RWPE1 (cell line): ENCODE measurements around the gene JDP2.

Experiments
- CTCF ChIA-PET: fragments of 350-600 bp; sonication (Branson Sonifier 250); formaldehyde crosslinking; extraction: SDS; loops from one replicate; lab custom pipeline; 2021; lab: Yijun Ruan, JAX
- POLR2A ChIA-PET: fragments of 400-600 bp; formaldehyde crosslinking; extraction: SDS; loops from one replicate; lab custom pipeline; 2020; ENCODE audit warnings: antibody characterized with exemption; ENCODE audit not compliant: low non-redundant PET; lab: Yijun Ruan, JAX
- DNase-seq: peaks from one replicate; pipeline ENCODE4 v3.0.0; 2012; ENCODE audit warnings: low spot score
- H3K27ac ChIP-seq: fragments of 450-650 bp; 2 replicates; pipeline ENCODE4 v1.5.1; 2017
- TF ChIP-seq, protein P1 (sequence below): fragments of 450-650 bp; conservative IDR thresholded peaks from 2 replicates; pipeline ENCODE4 v1.5.1; 2017; ENCODE audit warnings: low read depth, mild to moderate bottlenecking

JDP2 gene

DNA sequence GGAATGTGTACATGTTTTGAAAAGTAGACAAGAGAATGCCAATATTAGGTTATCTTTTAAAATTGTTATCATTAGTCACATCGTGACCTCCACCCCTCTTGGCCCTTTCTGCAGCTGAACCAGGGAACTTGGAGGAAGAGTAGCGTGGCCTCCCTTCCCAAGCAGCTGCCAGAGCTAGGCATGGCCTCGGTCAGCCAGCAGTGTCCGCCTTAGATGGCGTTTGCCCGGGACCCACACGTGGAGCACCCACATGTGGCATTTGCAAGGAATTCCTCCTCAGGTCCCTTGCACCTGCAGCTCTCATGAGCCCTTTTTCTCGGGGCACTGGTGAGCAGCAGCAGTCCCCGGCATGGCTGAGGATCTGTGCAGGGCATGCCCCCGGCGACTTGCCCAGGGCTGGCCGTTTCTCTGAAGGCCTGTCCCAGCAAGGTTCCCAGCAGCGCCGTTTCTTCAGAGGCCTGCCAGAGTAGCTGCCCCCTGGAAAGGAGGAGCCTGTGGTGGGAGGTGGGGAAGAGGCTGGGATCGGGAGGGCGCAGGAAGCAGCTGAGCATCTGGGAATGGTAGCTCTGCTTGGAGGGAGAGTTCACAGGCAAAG is 10.8 kb downstream of the JDP2 start:
- ChIA-PET POLR2A (no interaction called here), CTCF (no interaction called here)
- TF ChIP-seq, protein P1, sequence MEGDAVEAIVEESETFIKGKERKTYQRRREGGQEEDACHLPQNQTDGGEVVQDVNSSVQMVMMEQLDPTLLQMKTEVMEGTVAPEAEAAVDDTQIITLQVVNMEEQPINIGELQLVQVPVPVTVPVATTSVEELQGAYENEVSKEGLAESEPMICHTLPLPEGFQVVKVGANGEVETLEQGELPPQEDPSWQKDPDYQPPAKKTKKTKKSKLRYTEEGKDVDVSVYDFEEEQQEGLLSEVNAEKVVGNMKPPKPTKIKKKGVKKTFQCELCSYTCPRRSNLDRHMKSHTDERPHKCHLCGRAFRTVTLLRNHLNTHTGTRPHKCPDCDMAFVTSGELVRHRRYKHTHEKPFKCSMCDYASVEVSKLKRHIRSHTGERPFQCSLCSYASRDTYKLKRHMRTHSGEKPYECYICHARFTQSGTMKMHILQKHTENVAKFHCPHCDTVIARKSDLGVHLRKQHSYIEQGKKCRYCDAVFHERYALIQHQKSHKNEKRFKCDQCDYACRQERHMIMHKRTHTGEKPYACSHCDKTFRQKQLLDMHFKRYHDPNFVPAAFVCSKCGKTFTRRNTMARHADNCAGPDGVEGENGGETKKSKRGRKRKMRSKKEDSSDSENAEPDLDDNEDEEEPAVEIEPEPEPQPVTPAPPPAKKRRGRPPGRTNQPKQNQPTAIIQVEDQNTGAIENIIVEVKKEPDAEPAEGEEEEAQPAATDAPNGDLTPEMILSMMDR = no peak

DNA sequence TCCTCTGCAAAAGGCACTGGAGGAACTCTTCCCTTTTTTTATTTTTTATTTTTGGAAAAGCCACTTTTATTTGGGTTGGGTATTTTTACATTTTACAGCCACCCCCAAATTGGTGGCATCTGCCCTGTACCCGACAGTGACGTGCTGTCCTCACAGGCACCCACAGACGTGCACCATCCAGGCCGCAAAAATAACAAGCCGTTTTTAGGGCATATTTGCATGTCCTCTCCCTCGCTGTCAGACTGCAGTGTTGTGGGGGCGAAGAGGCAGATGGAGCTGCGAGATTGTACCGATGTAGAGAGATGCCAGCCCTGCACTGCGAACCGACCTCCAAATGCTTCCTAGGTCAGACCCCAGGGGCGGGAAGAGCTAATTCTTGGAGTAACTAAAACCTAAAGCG is 12.2 kb downstream of the JDP2 start:
- no peak for DNase-seq
- CTCF ChIA-PET = interaction anchor here (0.6 to 0.7 kb wide), 2 partner anchors 302 to 735 kb away, joined by 3 read pairs; no protein-coding TSS in a partner anchor
- H3K27ac ChIP-seq = no peak overlapping the region
- TF ChIP-seq, protein P1 = no peak
- POLR2A ChIA-PET = no interaction called here

More for the DNA sequence above, 10.8 kb downstream of the JDP2 start:
- no peak for DNase-seq
- H3K27ac ChIP-seq = no peak overlapping the region

GRCh38 chr14:75440733-75441477 is 13.1 kb downstream of the JDP2 start:
- TF ChIP-seq, protein P1 = no peak
- no peak overlapping the region for H3K27ac ChIP-seq
- no peak for DNase-seq
- ChIA-PET CTCF (interaction anchor here (0.7 kb wide), 1 partner anchor 303 kb away, joined by 3 read pairs; no protein-coding TSS in a partner anchor), POLR2A (no interaction called here)

DNA sequence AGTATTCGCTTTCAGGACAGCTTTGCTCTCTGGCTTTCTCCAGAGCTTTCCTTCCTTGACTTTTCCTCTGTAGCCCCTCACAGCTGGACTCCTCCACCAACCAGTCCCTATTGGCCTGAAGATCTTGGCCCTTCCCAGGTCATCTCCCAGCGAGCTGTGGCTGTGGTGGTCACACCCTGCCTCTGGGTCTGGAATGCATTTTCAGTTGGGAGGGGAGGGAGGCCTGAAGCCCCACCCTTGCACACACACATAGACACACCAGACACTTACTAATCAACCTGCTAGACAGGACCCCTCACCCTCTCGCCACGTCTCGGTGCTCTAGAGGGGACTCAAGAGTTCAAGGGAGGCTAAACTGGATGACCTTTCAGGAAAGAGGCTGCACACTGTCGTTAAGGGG is 13.9 kb downstream of the JDP2 start:
- no peak for DNase-seq
- TF ChIP-seq, protein P1 = no peak
- POLR2A ChIA-PET = no interaction called here
- CTCF ChIA-PET = interaction anchor here (0.9 kb wide), 1 partner anchor 9 kb away, joined by 3 read pairs; no protein-coding TSS in a partner anchor
- H3K27ac ChIP-seq = no peak overlapping the region

DNA sequence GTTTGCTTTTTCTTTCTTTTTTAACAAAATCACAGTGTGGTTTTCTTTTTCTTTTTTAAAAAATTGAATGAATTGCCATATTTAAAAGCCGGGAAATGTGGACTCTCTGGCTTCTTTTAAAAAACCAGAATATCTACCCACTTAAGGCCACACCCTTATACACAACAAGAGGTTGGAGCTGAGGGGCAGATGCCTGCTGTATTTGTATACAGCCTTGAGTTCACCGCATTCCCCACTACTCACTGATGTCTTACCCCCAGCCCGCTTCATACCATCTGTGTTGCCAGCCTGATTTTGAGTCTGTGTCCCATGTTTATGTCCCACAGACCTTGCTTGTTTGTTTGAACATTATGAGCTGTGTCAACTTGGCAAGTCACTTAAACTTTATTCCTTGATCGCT is 14.3 kb downstream of the JDP2 start:
- no peak overlapping the region for H3K27ac ChIP-seq
- no peak for DNase-seq
- CTCF ChIA-PET = interaction anchor here (0.9 kb wide), 1 partner anchor 9 kb away, joined by 3 read pairs; no protein-coding TSS in a partner anchor
- TF ChIP-seq, protein P1 = no peak
- POLR2A ChIA-PET = no interaction called here

DNA sequence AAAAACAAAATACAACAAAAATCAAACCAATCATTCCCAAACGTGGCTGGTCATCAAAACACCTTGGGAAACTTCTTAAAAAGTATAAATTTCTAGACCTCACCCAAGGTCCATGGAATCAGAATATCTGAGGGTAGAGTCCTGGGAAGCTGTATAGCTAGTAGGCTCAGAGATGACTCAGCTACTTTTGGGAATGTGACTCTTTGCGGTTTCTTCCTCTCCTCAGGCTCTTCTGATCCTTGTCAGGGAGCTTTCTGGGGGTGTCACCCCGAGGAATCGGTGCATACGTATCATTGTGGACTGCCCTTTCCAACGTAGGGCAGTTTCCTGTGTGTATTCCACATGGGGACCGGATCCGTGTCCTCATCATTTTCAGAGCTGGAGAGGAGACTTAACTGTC is 14.8 kb downstream of the JDP2 start:
- CTCF ChIA-PET = interaction anchor here (0.8 to 0.9 kb wide), 2 partner anchors 10 to 11 kb away, joined by 3 read pairs; no protein-coding TSS in a partner anchor
- no peak overlapping the region for H3K27ac ChIP-seq
- no peak for DNase-seq
- POLR2A ChIA-PET = interaction anchor here (0.6 kb wide), 1 partner anchor 9 kb away, joined by 6 read pairs; no protein-coding TSS in a partner anchor
- TF ChIP-seq, protein P1 = no peak
